IMR-90 (cell line): ENCODE data around the gene COLGALT1. TPM values are rescaled to one million over a fixed set of nuclear protein-coding genes. Genes with fewer than 3 reads are reported as not detected.

Experiments
- ATAC-seq: fragments of 200-7000 bp; cut with Tn5 transposase; 2 replicates; pipeline ENCODE4 v1.9.1; 2020; ENCODE audit warnings: low read depth, mild to moderate bottlenecking, moderate library complexity
- BruUV-seq: library from RNA; stranded (reverse); fragments of 400-500 nt; replicated peaks from 2 replicates; lab custom pipeline; 2021; lab: Mats Ljungman, UMichigan
- CTCF ChIA-PET: fragments of 300-600 bp; formaldehyde crosslinking; extraction: SDS; loops from one replicate; lab custom pipeline; 2021; ENCODE audit warnings: antibody characterized with exemption; lab: Yijun Ruan, JAX
- POLR2A ChIA-PET: fragments of 300-600 bp; sonication (Branson Sonifier 250); formaldehyde crosslinking; loops from one replicate; lab custom pipeline; 2022; ENCODE audit warnings: antibody characterized with exemption; ENCODE audit not compliant: unreplicated experiment; lab: Charles Lee
- DNase-seq: peaks from one replicate; pipeline ENCODE4 v3.0.0; 2013
- H2AFZ ChIP-seq: replicated peaks from 2 replicates; pipeline ENCODE3; 2013; ENCODE audit warnings: low read length, mild to moderate bottlenecking; ENCODE audit not compliant: poor library complexity
- H2AK5ac ChIP-seq: 2 replicates; pipeline ENCODE4 v1.6.1; 2013; ENCODE audit warnings: low read depth, low read length, inconsistent platforms
- H2AK9ac ChIP-seq: replicated peaks from 2 replicates; pipeline ENCODE3; 2013; ENCODE audit warnings: mild to moderate bottlenecking, low read depth, low read length, moderate library complexity; ENCODE audit not compliant: poor library complexity
- H2BK120ac ChIP-seq: 2 replicates; pipeline ENCODE4 v1.6.1; 2013; ENCODE audit warnings: low read depth, low read length, inconsistent platforms
- H2BK15ac ChIP-seq: 3 replicates; pipeline ENCODE4 v1.6.1; 2013; ENCODE audit warnings: low read depth, low read length, inconsistent platforms
- H2BK20ac ChIP-seq: 2 replicates; pipeline ENCODE4 v1.6.1; 2013; ENCODE audit warnings: low read depth, mild to moderate bottlenecking, inconsistent platforms, low read length, moderate library complexity
- H2BK5ac ChIP-seq: 2 replicates; pipeline ENCODE4 v1.6.1; 2013; ENCODE audit warnings: mild to moderate bottlenecking, low read depth, low read length, inconsistent platforms; ENCODE audit not compliant: poor library complexity, severe bottlenecking
- H3K14ac ChIP-seq: replicated peaks from 2 replicates; pipeline ENCODE4 v1.6.1; 2013; ENCODE audit warnings: low read depth, low read length, inconsistent platforms
- H3K18ac ChIP-seq: 2 replicates; pipeline ENCODE4 v1.6.1; 2013; ENCODE audit warnings: low read depth, low read length, control low read depth
- H3K23ac ChIP-seq: 2 replicates; pipeline ENCODE4 v1.6.1; 2013; ENCODE audit warnings: low read depth, low read length, inconsistent platforms
- H3K27ac ChIP-seq: 2 replicates; pipeline ENCODE4 v1.5.1; 2013; ENCODE audit warnings: mild to moderate bottlenecking, control low read depth, low read length; ENCODE audit not compliant: insufficient read depth
- H3K27me3 ChIP-seq: 2 replicates; pipeline ENCODE4 v1.6.1; 2013; ENCODE audit warnings: low read length; ENCODE audit not compliant: control insufficient read depth, insufficient read depth
- H3K36me3 ChIP-seq: 2 replicates; pipeline ENCODE4 v1.6.1; 2013; ENCODE audit warnings: low read length, mixed read lengths; ENCODE audit not compliant: control insufficient read depth, insufficient read depth
- H3K4ac ChIP-seq: 2 replicates; pipeline ENCODE4 v1.6.1; 2013; ENCODE audit warnings: low read depth, low read length, inconsistent platforms
- H3K4me1 ChIP-seq: 2 replicates; pipeline ENCODE4 v1.6.1; 2013; ENCODE audit warnings: low read length, mixed read lengths; ENCODE audit not compliant: control insufficient read depth, insufficient read depth
- H3K4me2 ChIP-seq: 2 replicates; pipeline ENCODE4 v1.6.1; 2013; ENCODE audit warnings: low read depth, mild to moderate bottlenecking, control low read depth, low read length, moderate library complexity
- H3K4me3 ChIP-seq: 2 replicates; pipeline ENCODE4 v1.5.1; 2013; ENCODE audit warnings: low read depth, mild to moderate bottlenecking, control low read depth, low read length, moderate library complexity; ENCODE audit not compliant: insufficient read depth
- H3K56ac ChIP-seq: 2 replicates; pipeline ENCODE4 v1.6.1; 2013; ENCODE audit warnings: low read length, inconsistent platforms; ENCODE audit not compliant: insufficient read depth; ENCODE audit errors: extremely low read depth
- H3K79me1 ChIP-seq, 2 experiments: 2 replicates each; pipeline ENCODE4 v1.6.1; 2013; ENCODE audit warnings: low read length in 2 of 2, inconsistent platforms in 1 of 2, low read depth in 1 of 2
- H3K9ac ChIP-seq: 2 replicates; pipeline ENCODE4 v1.6.1; 2013; ENCODE audit warnings: low read depth, low read length, control low read depth
- H3K9me1 ChIP-seq: 2 replicates; pipeline ENCODE4 v1.6.1; 2013; ENCODE audit warnings: low read length, inconsistent platforms; ENCODE audit not compliant: insufficient read depth
- H3K9me3 ChIP-seq: 2 replicates; pipeline ENCODE4 v1.6.1; 2013; ENCODE audit warnings: low read length; ENCODE audit not compliant: control insufficient read depth, insufficient read depth
- H4K20me1 ChIP-seq: 2 replicates; pipeline ENCODE4 v1.6.1; 2013; ENCODE audit warnings: low read length, inconsistent platforms; ENCODE audit not compliant: insufficient read depth
- H4K5ac ChIP-seq: 2 replicates; pipeline ENCODE4 v1.6.1; 2013; ENCODE audit warnings: mild to moderate bottlenecking, low read depth, low read length, control low read depth
- H4K8ac ChIP-seq, 2 experiments: 2 replicates each; pipeline ENCODE4 v1.6.1; 2013; ENCODE audit warnings: low read depth in 2 of 2, low read length in 2 of 2, control low read depth in 1 of 2, inconsistent platforms in 1 of 2
- H4K91ac ChIP-seq: 2 replicates; pipeline ENCODE4 v1.6.1; 2013; ENCODE audit warnings: low read depth, low read length, inconsistent platforms; ENCODE audit not compliant: insufficient read depth
- CHD1 ChIP-seq: IDR thresholded peaks from 2 replicates; pipeline ENCODE4 v1.6.1; 2012; ENCODE audit warnings: low read depth, low read length, improper control_type of control experiment
- FOS ChIP-seq: fragments of 150-350 bp; IDR thresholded peaks from 2 replicates; pipeline ENCODE4 v1.6.1; 2016; ENCODE audit warnings: low read depth, low read length
- MAFK ChIP-seq: IDR thresholded peaks from 2 replicates; pipeline ENCODE4 v1.6.1; 2012; ENCODE audit warnings: low read depth, low read length, improper control_type of control experiment
- POLR2A ChIP-seq: IDR thresholded peaks from 2 replicates; pipeline ENCODE4 v1.6.1; 2012; ENCODE audit warnings: mild to moderate bottlenecking, low read depth, low read length
- RCOR1 ChIP-seq: IDR thresholded peaks from 2 replicates; pipeline ENCODE4 v1.6.1; 2012; ENCODE audit warnings: mild to moderate bottlenecking, low read length, improper control_type of control experiment; ENCODE audit not compliant: insufficient replicate concordance
- SMC3 ChIP-seq: fragments of 150-350 bp; IDR thresholded peaks from 2 replicates; pipeline ENCODE4 v1.6.1; 2016; ENCODE audit warnings: low read depth, mild to moderate bottlenecking, antibody characterized with exemption, low read length, moderate library complexity
- WGBS, 2 experiments: methylation state at CpG; one replicate each; pipeline versions ENCODE4 v1.1.5 to v1.1.7; 2013; ENCODE audit warnings: missing lambda C conversion rate in 2 of 2; ENCODE audit not compliant: insufficient read length in 1 of 2; ENCODE audit errors: extremely low coverage in 2 of 2; 5-methylcytosine and 5-hydroxymethylcytosine counted together
- dilution Hi-C: fragments of 300-500 bp; cut with HindIII; formaldehyde crosslinking; loops from one replicate; pipeline ENCODE4 v1.14.3; 2018; ENCODE audit warnings: low sequenced_read_pairs; ENCODE audit not compliant: unreplicated experiment
- in situ Hi-C: fragments of 300-500 bp; cut with MboI; formaldehyde crosslinking; loops from 3 replicates; pipeline ENCODE4 v1.14.3; 2019; ENCODE audit warnings: low sequenced_read_pairs, inconsistent platforms, mixed read lengths
- intact Hi-C: fragments of 100-400 bp; cut with micrococcal nuclease; formaldehyde crosslinking; loops from 2 replicates; pipeline ENCODE4 v1.10.0; 2022
- polyA plus RNA-seq, 3 experiments: library from polyadenylated mRNA; depleted of rRNA; stranded (reverse); fragments of >200 nt; gene quantifications; 2 replicates each; pipeline ENCODE4 v1.2.3, GENCODE V29; 2012; ENCODE audit warnings: low replicate concordance in 1 of 3
- total RNA-seq: library from RNA; depleted of rRNA; stranded (reverse); fragments of >200 nt; gene quantifications from 2 replicates; pipeline ENCODE4 v1.2.3, GENCODE V29; 2012

Gene COLGALT1
- total and polyA plus RNA-seq, 2 of the 4 experiments (the other 2 are of a cell fraction) = 77.1 to 117 TPM

GRCh38 chr19:17607936-17608335 is 52.5 kb downstream of the COLGALT1 start:
- Histone ChIP-seq H2BK5ac (no peak overlapping the region), H3K9me3 (no peaks in the 10 kb centered on the region), H3K18ac (no peak overlapping the region), H2BK20ac (no peak overlapping the region), H3K23ac (no peak overlapping the region), H3K56ac (no peak overlapping the region), H3K9ac (no peak overlapping the region), H3K4me1 (no peaks in the 10 kb centered on the region), H3K36me3 (no peaks in the 10 kb centered on the region), H3K4me2 (no peak overlapping the region), H2AK9ac (no peak overlapping the region), H4K20me1 (no peaks in the 10 kb centered on the region), H3K79me1 (no peaks in the 10 kb centered on the region), H2AFZ (no peak overlapping the region), H3K4ac (no peak overlapping the region), H2BK120ac (no peak overlapping the region), H3K14ac (no peak overlapping the region), H4K5ac (no peak overlapping the region), H3K27me3 (peaks cover 6% of the 10 kb centered on the region; the same call in 1 of the 2 replicates), H2BK15ac (no peak overlapping the region), H2AK5ac (no peak overlapping the region), H3K27ac (no peak overlapping the region), H4K91ac (no peak overlapping the region), H3K4me3 (no peak overlapping the region), H3K9me1 (no peaks in the 10 kb centered on the region; the same call in 1 of the 2 replicates), H4K8ac (no peak overlapping the region)
- intact Hi-C loops (no loop called here), dilution Hi-C loops (no loop called here), in situ Hi-C loops (no loop called here)
- TF ChIP-seq POLR2A (no peak), MAFK (no peak), FOS (no peak), SMC3 (no peak), RCOR1 (no peak), CHD1 (no peak)
- no peak for DNase-seq
- POLR2A ChIA-PET = no interaction called here
- no peak for ATAC-seq
- no CpG with 5 or more reads among the region's 9 CpGs for WGBS, 2 experiments
- BruUV-seq = no TSS peak
- CTCF ChIA-PET = no interaction called here
